Stimulated activated CD8-positive, alpha-beta memory T cell treated with anti-CD3 and anti-CD28 coated beads, Interleukin-15, amount 100 ng/mL, for 4 hours (primary cell): Measurements from ENCODE around the gene GPATCH3.
"Not testable (repeated sequence)": the region's sequence is repeated elsewhere in the genome, so short reads cannot be mapped to it uniquely, and the experiment has no call there.

Source experiments
- DNase-seq, 2 donors: peaks; one replicate each; pipeline ENCODE4 v3.0.0-alpha.2; 2020; ENCODE audit warnings: low read depth in 2 of 2

The GPATCH3 gene

GRCh38 chr1:26847826-26848225 is 52.4 kb downstream of the GPATCH3 start:
- not testable (repeated sequence) for DNase-seq

- DNase-seq, result no peak
Measured at GRCh38 chr1:26844424-26845196, 55.7 kb downstream of the GPATCH3 start.
